Brain microvascular endothelial cell (primary cell): ENCODE results near the gene BBS1.

ENCODE experiments used
- DNase-seq: peaks from one replicate; pipeline ENCODE4 v3.0.0-alpha.2; 2020
- H3K27ac ChIP-seq: fragments of 250-450 bp; sonication (Bioruptor Pico); 2 replicates; pipeline ENCODE4 v1.5.1; 2020; ENCODE audit warnings: mild to moderate bottlenecking, moderate library complexity
- H3K27me3 ChIP-seq: fragments of 250-450 bp; sonication (Bioruptor Pico); replicated peaks from 2 replicates; pipeline ENCODE4 v1.5.1; 2020; ENCODE audit warnings: mild to moderate bottlenecking
- H3K36me3 ChIP-seq: fragments of 250-450 bp; sonication (Bioruptor Pico); replicated peaks from 2 replicates; pipeline ENCODE4 v1.5.1; 2020; ENCODE audit warnings: mild to moderate bottlenecking
- H3K4me3 ChIP-seq: 2 replicates; pipeline ENCODE4 v1.5.1; 2011; ENCODE audit warnings: low read depth, mild to moderate bottlenecking, control low read depth, low read length, moderate library complexity
- in situ Hi-C: cut with HindIII; loops from 2 replicates; pipeline ENCODE4 v1.10.0; 2017; ENCODE audit warnings: low sequenced_read_pairs, low pct_ligation_motif_present
- TF ChIP-seq, protein P1 (sequence below): IDR thresholded peaks from 2 replicates; pipeline ENCODE4 v1.5.1; 2011; ENCODE audit warnings: low read depth, mild to moderate bottlenecking, moderate library complexity, low read length, control low read depth, inconsistent platforms; ENCODE audit errors: missing control alignments

BBS1 gene

DNA sequence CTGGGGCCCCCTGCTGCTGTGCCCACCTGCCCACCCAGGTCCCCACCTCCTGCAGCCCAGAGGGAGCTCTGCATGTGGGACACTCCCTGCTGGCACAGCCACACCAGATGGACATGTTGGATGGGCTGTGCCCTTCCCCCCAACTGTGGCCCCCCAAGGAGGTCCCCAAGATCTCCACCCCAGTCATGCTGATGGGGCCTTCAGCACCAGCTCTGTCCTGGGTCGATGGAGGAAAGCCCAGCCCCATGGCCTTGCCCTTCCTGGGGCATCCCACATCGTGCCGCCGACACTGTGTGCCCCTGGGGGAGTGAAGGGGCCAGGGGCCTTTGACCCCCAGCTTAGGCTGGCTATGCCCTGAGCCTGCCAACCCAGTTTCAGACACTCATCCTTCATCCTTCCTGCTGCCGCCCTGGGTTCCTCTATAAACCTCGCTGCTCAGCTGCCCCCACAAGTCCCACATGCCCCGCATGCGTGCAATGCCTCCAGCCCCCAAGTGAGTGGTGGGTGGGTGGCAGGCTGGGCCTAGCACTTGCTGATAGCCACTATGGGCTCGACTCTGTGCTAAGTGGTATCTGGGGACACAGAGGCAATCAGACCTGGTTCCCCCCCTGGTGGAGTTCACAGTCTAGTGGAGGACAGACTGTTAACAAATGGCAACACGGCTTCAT lies 34.1 kb upstream of the BBS1 start:
- peaks cover 7% of the 10 kb centered on the region for H3K36me3 ChIP-seq
- in situ Hi-C loops, result no loop called here
- no peak for DNase-seq
- no peaks in the 10 kb centered on the region for H3K27me3 ChIP-seq
- H3K27ac ChIP-seq, result no peak overlapping the region
- TF ChIP-seq, protein P1, sequence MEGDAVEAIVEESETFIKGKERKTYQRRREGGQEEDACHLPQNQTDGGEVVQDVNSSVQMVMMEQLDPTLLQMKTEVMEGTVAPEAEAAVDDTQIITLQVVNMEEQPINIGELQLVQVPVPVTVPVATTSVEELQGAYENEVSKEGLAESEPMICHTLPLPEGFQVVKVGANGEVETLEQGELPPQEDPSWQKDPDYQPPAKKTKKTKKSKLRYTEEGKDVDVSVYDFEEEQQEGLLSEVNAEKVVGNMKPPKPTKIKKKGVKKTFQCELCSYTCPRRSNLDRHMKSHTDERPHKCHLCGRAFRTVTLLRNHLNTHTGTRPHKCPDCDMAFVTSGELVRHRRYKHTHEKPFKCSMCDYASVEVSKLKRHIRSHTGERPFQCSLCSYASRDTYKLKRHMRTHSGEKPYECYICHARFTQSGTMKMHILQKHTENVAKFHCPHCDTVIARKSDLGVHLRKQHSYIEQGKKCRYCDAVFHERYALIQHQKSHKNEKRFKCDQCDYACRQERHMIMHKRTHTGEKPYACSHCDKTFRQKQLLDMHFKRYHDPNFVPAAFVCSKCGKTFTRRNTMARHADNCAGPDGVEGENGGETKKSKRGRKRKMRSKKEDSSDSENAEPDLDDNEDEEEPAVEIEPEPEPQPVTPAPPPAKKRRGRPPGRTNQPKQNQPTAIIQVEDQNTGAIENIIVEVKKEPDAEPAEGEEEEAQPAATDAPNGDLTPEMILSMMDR, result no peak
- no peak overlapping the region for H3K4me3 ChIP-seq

DNA sequence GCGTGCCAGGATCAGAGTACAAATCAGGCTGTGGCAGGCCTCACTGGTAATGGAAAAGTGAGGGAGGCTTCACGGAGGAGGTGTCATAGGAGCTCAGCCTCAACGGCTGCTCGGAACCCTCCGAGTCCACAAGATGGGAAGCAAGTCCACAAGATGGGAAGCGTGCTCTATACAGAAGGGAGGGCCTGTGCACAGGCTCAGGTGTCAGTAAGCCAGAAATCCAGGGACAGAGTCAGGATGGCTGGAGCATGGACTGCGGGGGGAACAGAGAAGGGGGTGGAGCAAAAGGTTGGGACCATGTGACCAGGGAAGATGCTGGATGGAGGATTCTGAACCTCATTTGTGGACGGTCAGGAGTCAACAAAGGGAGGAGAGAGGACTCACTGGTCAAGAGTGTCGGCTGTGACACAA lies 33.6 kb upstream of the BBS1 start:
- in situ Hi-C loops, result no loop called here
- DNase-seq, result no peak
- peaks cover 7% of the 10 kb centered on the region for H3K36me3 ChIP-seq
- TF ChIP-seq, protein P1, result no peak
- H3K27ac ChIP-seq, result no peak overlapping the region
- H3K27me3 ChIP-seq, result no peaks in the 10 kb centered on the region
- H3K4me3 ChIP-seq, result no peak overlapping the region

DNA sequence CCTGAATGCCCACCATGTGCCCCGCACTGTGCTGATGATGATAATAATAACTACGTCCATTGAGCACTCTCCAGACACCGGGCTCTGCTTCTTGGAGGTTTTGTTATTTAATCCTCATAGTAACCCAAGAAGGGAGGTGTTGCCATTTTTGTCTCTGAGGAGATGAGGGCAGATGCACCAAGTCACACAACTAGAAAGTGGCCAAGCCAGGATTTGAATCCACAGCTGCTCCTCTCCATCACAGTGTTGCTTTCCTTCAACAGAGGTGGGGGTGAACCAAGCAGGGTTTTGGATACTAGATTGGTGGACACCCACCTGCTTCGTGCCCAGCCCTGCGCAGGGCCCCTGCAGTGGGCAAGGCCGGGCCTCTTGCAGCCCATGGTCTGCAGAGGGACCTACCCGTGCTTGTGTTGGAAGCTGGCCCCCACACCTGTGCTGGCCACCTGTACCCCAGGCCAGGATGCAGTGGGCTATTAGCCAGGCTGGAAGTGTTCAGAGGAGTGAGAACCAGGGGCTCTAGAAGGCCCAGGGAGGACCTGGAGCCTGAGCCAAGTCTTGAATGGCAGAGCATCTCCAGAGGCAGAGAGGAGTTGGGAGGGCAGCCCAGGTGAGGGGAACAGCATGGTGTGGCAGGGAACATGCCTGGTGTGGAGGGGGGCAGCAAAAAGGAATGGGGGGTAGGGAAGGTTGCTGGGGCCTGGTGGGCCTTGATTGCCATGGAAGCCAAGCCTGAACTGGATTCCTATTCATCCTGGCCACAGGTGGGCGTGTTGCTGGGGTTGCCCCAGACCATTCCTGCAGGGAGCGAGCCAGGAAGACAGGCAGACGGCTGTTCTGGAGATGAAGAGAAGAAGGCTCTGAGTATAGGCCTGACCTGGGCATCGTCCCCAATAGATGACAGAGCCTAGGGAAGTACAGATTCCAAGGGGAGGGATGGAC lies 32.9 kb upstream of the BBS1 start:
- H3K27me3 ChIP-seq, result no peaks in the 10 kb centered on the region
- H3K27ac ChIP-seq, result no peak overlapping the region
- DNase-seq, result no peak
- in situ Hi-C loops, result no loop called here
- TF ChIP-seq, protein P1, result no peak
- H3K4me3 ChIP-seq, result no peak overlapping the region
- H3K36me3 ChIP-seq, result peaks cover 4% of the 10 kb centered on the region

DNA sequence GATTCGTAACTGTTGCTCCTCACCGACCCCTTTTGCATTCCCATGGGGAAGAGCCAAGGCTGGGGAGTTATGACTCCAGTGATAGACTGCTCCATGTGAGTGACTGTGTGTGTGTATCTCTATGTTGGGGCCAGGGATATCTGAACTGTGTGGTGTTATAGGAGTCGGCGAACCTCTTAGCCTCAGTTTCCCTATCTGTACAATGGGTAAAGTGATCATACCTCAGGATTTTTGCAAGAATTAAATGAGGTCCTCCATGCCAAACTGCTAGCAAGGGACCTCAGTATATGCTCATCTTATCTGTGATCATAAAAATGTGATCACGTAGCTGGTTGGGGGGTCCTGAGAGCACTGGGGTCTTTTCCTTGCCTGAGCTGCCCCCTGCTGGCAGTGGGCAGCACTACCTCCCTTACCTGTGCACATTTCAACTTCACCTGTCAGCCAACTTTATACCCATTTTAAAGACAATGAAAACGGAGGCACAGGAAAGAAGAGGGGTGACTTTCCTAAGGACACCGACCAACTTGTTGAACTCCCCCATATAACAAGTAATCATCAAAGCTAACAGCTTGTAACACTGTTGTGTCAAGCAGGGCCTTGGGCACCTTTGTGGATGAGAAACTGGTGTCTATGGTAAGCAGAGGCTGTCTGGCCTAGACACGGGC lies 31.6 kb upstream of the BBS1 start:
- Histone ChIP-seq H3K27me3 (no peaks in the 10 kb centered on the region), H3K27ac (peak overlapping the region; percentile 87), H3K4me3 (peak overlapping the region; percentile 80), H3K36me3 (peaks cover 6% of the 10 kb centered on the region)
- TF ChIP-seq, protein P1, result peak; percentile 88
- no peak for DNase-seq
- in situ Hi-C loops, result no loop called here

DNA sequence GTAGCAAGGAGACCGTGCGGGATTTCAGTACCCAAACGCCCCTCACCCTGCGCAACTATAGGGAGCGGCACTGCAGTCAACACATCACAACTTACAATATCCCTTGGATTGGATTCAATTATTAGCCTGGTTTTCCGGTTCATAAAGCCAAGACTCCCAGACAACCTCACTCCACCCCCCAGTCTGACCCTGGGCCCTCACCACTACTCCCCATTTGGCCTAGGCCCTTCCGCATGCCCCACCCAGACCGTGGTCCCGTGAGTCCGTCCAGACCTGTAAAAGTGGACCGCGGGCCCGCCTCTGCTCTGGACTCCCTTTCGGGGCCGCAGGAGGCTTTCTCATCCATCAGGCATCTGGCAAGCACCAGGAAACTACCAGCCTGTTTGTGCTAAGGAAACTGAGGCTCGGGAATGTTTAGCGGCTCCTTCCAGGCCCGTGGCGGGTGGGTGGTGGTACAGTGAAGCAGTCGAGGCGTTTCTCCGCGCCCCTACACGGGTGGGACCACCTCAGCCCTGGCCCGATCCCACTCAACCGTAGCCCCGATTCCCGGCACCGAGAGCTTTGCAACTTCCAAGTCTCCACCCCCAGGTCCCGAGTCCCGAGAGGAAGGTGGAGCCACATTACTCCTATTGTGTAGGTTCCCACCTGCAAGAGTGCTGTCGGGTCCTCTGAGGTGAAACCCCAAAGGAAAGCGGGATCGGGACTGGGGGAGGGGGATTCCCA lies 30.9 kb upstream of the BBS1 start:
- in situ Hi-C loops, result no loop called here
- TF ChIP-seq, protein P1, result no peak
- H3K36me3 ChIP-seq, result peaks cover 2% of the 10 kb centered on the region

More for the DNA sequence above, 30.9 kb upstream of the BBS1 start:
- peak; percentile 33 for DNase-seq
- H3K27ac ChIP-seq, result peak overlapping the region; percentile 87
- peak overlapping the region; percentile 80 for H3K4me3 ChIP-seq
- no peaks in the 10 kb centered on the region for H3K27me3 ChIP-seq
